H9 (cell line): Measurements from ENCODE around the gene PCSK1. TPM values are rescaled to one million over a fixed set of nuclear protein-coding genes. Genes with fewer than 3 reads are reported as not detected.

Experiments used
- DNase-seq: peaks from one replicate; pipeline ENCODE4 v3.0.0-alpha.2; 2017
- H2AFZ ChIP-seq: one replicate; pipeline ENCODE4 v1.6.1; 2013; ENCODE audit warnings: mild to moderate bottlenecking, low read length, control low read depth, moderate library complexity
- H2AK5ac ChIP-seq: 2 replicates; pipeline ENCODE4 v1.6.1; 2013; ENCODE audit warnings: low read length, control low read depth, mixed read lengths; ENCODE audit not compliant: insufficient read length
- H2BK120ac ChIP-seq: one replicate; pipeline ENCODE4 v1.6.1; 2013; ENCODE audit warnings: low read depth, mild to moderate bottlenecking, low read length, control low read depth, inconsistent platforms; ENCODE audit not compliant: poor library complexity, severe bottlenecking
- H2BK12ac ChIP-seq: 2 replicates; pipeline ENCODE4 v1.6.1; 2013; ENCODE audit warnings: low read length, control low read depth, mixed read lengths, low read depth; ENCODE audit not compliant: insufficient read length
- H2BK15ac ChIP-seq: 2 replicates; pipeline ENCODE4 v1.6.1; 2013; ENCODE audit warnings: low read depth, low read length, control low read depth
- H2BK20ac ChIP-seq: one replicate; pipeline ENCODE4 v1.6.1; 2013; ENCODE audit warnings: low read depth, mild to moderate bottlenecking, low read length, control low read depth, inconsistent platforms; ENCODE audit not compliant: poor library complexity, severe bottlenecking
- H2BK5ac ChIP-seq: 2 replicates; pipeline ENCODE4 v1.6.1; 2013; ENCODE audit warnings: low read length, control low read depth, mixed read lengths; ENCODE audit not compliant: insufficient read length
- H3K14ac ChIP-seq: 2 replicates; pipeline ENCODE4 v1.6.1; 2013; ENCODE audit warnings: low read length, control low read depth; ENCODE audit not compliant: insufficient read depth
- H3K18ac ChIP-seq: 2 replicates; pipeline ENCODE4 v1.6.1; 2013; ENCODE audit warnings: low read depth, mild to moderate bottlenecking, mixed read lengths, low read length, control low read depth; ENCODE audit not compliant: insufficient read length
- H3K23ac ChIP-seq: 2 replicates; pipeline ENCODE4 v1.6.1; 2013; ENCODE audit warnings: low read length, control low read depth, mixed read lengths, low read depth; ENCODE audit not compliant: insufficient read length
- H3K23me2 ChIP-seq: 2 replicates; pipeline ENCODE4 v1.6.1; 2013; ENCODE audit warnings: low read depth, mild to moderate bottlenecking, mixed read lengths, low read length, control low read depth; ENCODE audit not compliant: insufficient read length, poor library complexity, severe bottlenecking
- H3K27ac ChIP-seq: 2 replicates; pipeline ENCODE4 v1.5.1; 2013; ENCODE audit warnings: low read length, control low read depth, mixed read lengths, low read depth; ENCODE audit not compliant: insufficient read length
- H3K27me3 ChIP-seq: 2 replicates; pipeline ENCODE4 v1.6.1; 2013; ENCODE audit warnings: low read length, control low read depth, inconsistent platforms; ENCODE audit not compliant: insufficient read depth
- H3K4ac ChIP-seq: 2 replicates; pipeline ENCODE4 v1.6.1; 2013; ENCODE audit warnings: low read depth, mild to moderate bottlenecking, control low read depth, inconsistent platforms, low read length, moderate library complexity
- H3K4me1 ChIP-seq: 2 replicates; pipeline ENCODE4 v1.6.1; 2013; ENCODE audit warnings: low read length, control low read depth, inconsistent platforms; ENCODE audit not compliant: insufficient read depth
- H3K4me2 ChIP-seq: 2 replicates; pipeline ENCODE4 v1.6.1; 2013; ENCODE audit warnings: low read length, control low read depth, mixed read lengths; ENCODE audit not compliant: insufficient read length, insufficient read depth
- H3K56ac ChIP-seq: 2 replicates; pipeline ENCODE4 v1.6.1; 2013; ENCODE audit warnings: low read depth, mild to moderate bottlenecking, mixed read lengths, low read length, control low read depth; ENCODE audit not compliant: insufficient read length
- H3K79me1 ChIP-seq: 2 replicates; pipeline ENCODE4 v1.6.1; 2013; ENCODE audit warnings: low read depth, mild to moderate bottlenecking, moderate library complexity, low read length, control low read depth, inconsistent platforms; ENCODE audit not compliant: insufficient read depth, poor library complexity, severe bottlenecking
- H3K79me2 ChIP-seq: 2 replicates; pipeline ENCODE4 v1.6.1; 2013; ENCODE audit warnings: low read length, control low read depth, inconsistent platforms; ENCODE audit not compliant: insufficient read depth
- H3K9ac ChIP-seq: 2 replicates; pipeline ENCODE4 v1.6.1; 2013; ENCODE audit warnings: low read length, control low read depth, mixed read lengths; ENCODE audit not compliant: insufficient read length; ENCODE audit errors: extremely low read depth
- H3K9me3 ChIP-seq: one replicate; pipeline ENCODE4 v1.6.1; 2013; ENCODE audit warnings: low read depth, low read length, inconsistent platforms; ENCODE audit not compliant: control insufficient read depth
- H3T11ph ChIP-seq: one replicate; pipeline ENCODE4 v1.6.1; 2013; ENCODE audit warnings: mild to moderate bottlenecking, low read length, control low read depth, inconsistent platforms
- H4K20me1 ChIP-seq: one replicate; pipeline ENCODE4 v1.6.1; 2013; ENCODE audit not compliant: control insufficient read depth, insufficient read length, insufficient read depth
- H4K5ac ChIP-seq: 2 replicates; pipeline ENCODE4 v1.6.1; 2013; ENCODE audit warnings: low read depth, mild to moderate bottlenecking, mixed read lengths, low read length, control low read depth; ENCODE audit not compliant: insufficient read length
- H4K8ac ChIP-seq: replicated peaks from 2 replicates; pipeline ENCODE4 v1.6.1; 2013; ENCODE audit warnings: low read length, control low read depth, mixed read lengths, low read depth; ENCODE audit not compliant: insufficient read length
- H4K91ac ChIP-seq: 2 replicates; pipeline ENCODE4 v1.6.1; 2013; ENCODE audit warnings: low read depth, mild to moderate bottlenecking, moderate library complexity, mixed read lengths, low read length, control low read depth; ENCODE audit not compliant: insufficient read length
- H3K27ac Mint-ChIP-seq, 3 experiments: 2 replicates in 2 of 3; 3 replicates in 1 of 3; pipeline ENCODE4 v1.8.0; 2020 to 2021; ENCODE audit warnings: mixed read lengths in 3 of 3, mild to moderate bottlenecking in 1 of 3, moderate library complexity in 1 of 3
- H3K27me3 Mint-ChIP-seq: 2 replicates; pipeline ENCODE4 v1.8.0; 2021; ENCODE audit warnings: low read depth, mild to moderate bottlenecking, moderate library complexity, mixed read lengths
- H3K36me3 Mint-ChIP-seq, 3 experiments: 2 replicates in 2 of 3; 3 replicates in 1 of 3; pipeline ENCODE4 v1.8.0; 2020 to 2021; ENCODE audit warnings: low read depth in 3 of 3, mixed read lengths in 3 of 3; ENCODE audit not compliant: insufficient read depth in 1 of 3
- H3K4me1 Mint-ChIP-seq, 2 experiments: 2 replicates each; pipeline ENCODE4 v1.8.0; 2020; ENCODE audit warnings: mixed read lengths in 2 of 2
- H3K4me3 Mint-ChIP-seq, 2 experiments: 2 replicates in 1 of 2; 3 replicates in 1 of 2; pipeline ENCODE4 v1.8.0; 2020 to 2021; ENCODE audit warnings: mild to moderate bottlenecking in 2 of 2, mixed read lengths in 2 of 2, moderate library complexity in 1 of 2
- H3K9me3 Mint-ChIP-seq, 2 experiments: 2 replicates in 1 of 2; 3 replicates in 1 of 2; pipeline ENCODE4 v1.8.0; 2020; ENCODE audit warnings: mild to moderate bottlenecking in 2 of 2, mixed read lengths in 2 of 2, moderate library complexity in 1 of 2
- CTCF ChIP-seq: fragments of 200-600 bp; sonication (generic); conservative IDR thresholded peaks from 3 replicates; pipeline ENCODE4 v1.8.0; 2021; ENCODE audit warnings: antibody characterized with exemption, mild to moderate bottlenecking
- WGBS: extraction: QIAGEN DNeasy Blood & Tissue Kit; methylation state at CpG from one replicate; pipeline ENCODE4 v1.1.7; 2013; ENCODE audit warnings: missing lambda C conversion rate, low lambda C conversion rate, mixed read lengths; ENCODE audit not compliant: insufficient read length; ENCODE audit errors: extremely low coverage; 5-methylcytosine and 5-hydroxymethylcytosine counted together
- total RNA-seq: library from RNA; stranded (reverse); gene quantifications from 2 replicates; pipeline ENCODE4 v1.2.1, GENCODE V29; 2021

PCSK1 gene
- total RNA-seq, 1 experiment from 2014 or later = 2.9 TPM

DNA sequence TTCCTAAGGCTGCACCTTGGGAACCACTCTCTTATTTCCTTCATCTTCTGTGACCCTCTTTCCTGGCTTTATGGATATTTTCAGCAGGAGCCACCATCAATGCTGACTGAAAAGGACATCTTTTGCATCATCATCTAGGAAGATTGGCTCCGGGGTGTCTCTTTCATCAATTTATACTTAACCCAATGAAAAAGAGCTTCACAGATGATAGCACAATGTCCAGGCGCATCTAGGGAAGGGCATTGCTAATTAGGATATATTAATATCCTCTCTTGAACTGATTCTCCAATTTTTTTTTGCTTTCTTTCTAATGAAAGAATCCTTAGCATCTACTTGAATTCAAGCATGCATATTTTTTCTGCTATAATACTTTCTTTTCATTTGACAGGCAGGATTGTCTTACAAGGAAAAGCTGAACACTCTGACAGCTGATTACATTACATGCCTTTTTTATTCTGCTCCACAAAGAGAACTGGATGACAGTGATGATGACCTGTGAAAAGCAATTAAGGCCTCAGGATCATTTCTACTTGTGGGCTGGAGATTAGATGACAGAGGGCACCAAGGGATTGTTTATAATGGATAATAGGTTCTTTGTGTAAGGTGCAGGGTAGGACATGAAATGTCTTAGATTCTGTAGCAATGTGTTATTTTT lies 60.2 kb downstream of the PCSK1 start:
- peaks cover 0 to 3% (median 2%) of the 10 kb centered on the region in 3 experiments; a peak in 2 of 7 replicates for H3K36me3 Mint-ChIP-seq
- no peak overlapping the region for H3K4ac ChIP-seq
- no peaks in the 10 kb centered on the region for H4K20me1 ChIP-seq
- H2BK5ac ChIP-seq = no peak overlapping the region
- no peak overlapping the region for H4K5ac ChIP-seq
- H3K9ac ChIP-seq = no peak overlapping the region
- no peak overlapping the region for H2BK15ac ChIP-seq
- no peak overlapping the region for H2BK12ac ChIP-seq
- no peak overlapping the region for H3K4me3 Mint-ChIP-seq
- H3K9me3 Mint-ChIP-seq = peaks cover 3 to 6% of the 10 kb centered on the region in 2 experiments
- H3K23ac ChIP-seq = no peak overlapping the region
- H4K91ac ChIP-seq = no peak overlapping the region
- H2AFZ ChIP-seq = no peak overlapping the region
- H3K79me2 ChIP-seq = no peaks in the 10 kb centered on the region
- H3K79me1 ChIP-seq = no peaks in the 10 kb centered on the region
- no peak overlapping the region for H3T11ph ChIP-seq
- no peak overlapping the region for H2BK20ac ChIP-seq
- no peaks in the 10 kb centered on the region for H3K27me3 ChIP-seq
- H3K9me3 ChIP-seq = no peaks in the 10 kb centered on the region
- no peak for TF ChIP-seq CTCF
- H3K27ac Mint-ChIP-seq = no peak overlapping the region
- H2AK5ac ChIP-seq = no peak overlapping the region
- no CpG with 5 or more reads among the region's 2 CpGs for WGBS
- no peaks in the 10 kb centered on the region for H3K4me1 ChIP-seq
- no peak overlapping the region for H3K27ac ChIP-seq
- no peak for DNase-seq
- no peak overlapping the region for H3K4me2 ChIP-seq
- H4K8ac ChIP-seq = no peak overlapping the region
- no peaks in the 10 kb centered on the region for H3K23me2 ChIP-seq
- no peak overlapping the region for H3K18ac ChIP-seq
- no peak overlapping the region for H2BK120ac ChIP-seq
- H3K4me1 Mint-ChIP-seq = no peaks in the 10 kb centered on the region
- no peak overlapping the region for H3K14ac ChIP-seq
- peaks cover 3% of the 10 kb centered on the region for H3K27me3 Mint-ChIP-seq
- no peak overlapping the region for H3K56ac ChIP-seq
